Suprapubic skin (tissue), 4 donors: ENCODE measurements around the gene DKK3. TPM values are rescaled to one million over a fixed set of nuclear protein-coding genes. Genes with fewer than 3 reads are reported as not detected.
A peak's percentile ranks its signal among the peaks of the same experiment; 100 is the strongest.

Experiments used
- DNase-seq, 2 donors: peaks; one replicate each; pipeline ENCODE4 v3.0.0-alpha.2; 2019; ENCODE audit warnings: low spot score in 2 of 2
- H3K27ac ChIP-seq: fragments of 200-600 bp; sonication (generic); one replicate; pipeline ENCODE4 v1.5.1; 2019
- H3K27me3 ChIP-seq: fragments of 200-600 bp; sonication (generic); one replicate; pipeline ENCODE4 v1.5.1; 2019
- H3K36me3 ChIP-seq: fragments of 200-600 bp; sonication (generic); one replicate; pipeline ENCODE4 v1.5.1; 2019
- H3K4me1 ChIP-seq: fragments of 200-600 bp; sonication (generic); one replicate; pipeline ENCODE4 v1.5.1; 2019
- H3K4me3 ChIP-seq: fragments of 200-600 bp; sonication (generic); one replicate; pipeline ENCODE4 v1.5.1; 2019; ENCODE audit warnings: mild to moderate bottlenecking
- H3K9me3 ChIP-seq: fragments of 200-600 bp; sonication (generic); one replicate; pipeline ENCODE4 v1.5.1; 2019
- EP300 ChIP-seq: sonication (generic); formaldehyde crosslinking; IDR thresholded peaks from one replicate; pipeline ENCODE4 v1.6.1; 2017; ENCODE audit warnings: antibody characterized with exemption
- POLR2A ChIP-seq, 2 donors: fragments of 450-650 bp; IDR thresholded peaks; one replicate each; pipeline ENCODE4 v1.6.1; 2017; ENCODE audit warnings: antibody characterized with exemption in 2 of 2, mild to moderate bottlenecking in 2 of 2, moderate library complexity in 2 of 2
- POLR2AphosphoS5 ChIP-seq, 3 donors: sonication (generic); formaldehyde crosslinking; IDR thresholded peaks; one replicate each; pipeline ENCODE4 v1.6.1; 2017; ENCODE audit warnings: antibody characterized with exemption in 3 of 3
- WGBS: methylation state at CpG from one replicate; pipeline ENCODE4 v1.1.5; 2018; 5-methylcytosine and 5-hydroxymethylcytosine counted together
- total RNA-seq, 4 donors: library from RNA; depleted of rRNA; stranded (reverse); fragments of >200 nt; gene quantifications; one replicate each; pipeline ENCODE4 v1.1.0, GENCODE V29; 2016
- TF ChIP-seq, protein P1 (sequence below), 2 donors: fragments of 200-600 bp in 1 of 2; fragments of 450-650 bp in 1 of 2; sonication (generic) in 1 of 2; IDR thresholded peaks; one replicate each; pipeline ENCODE4 v1.5.1; 2016 to 2019; ENCODE audit warnings: antibody characterized with exemption in 2 of 2, mild to moderate bottlenecking in 1 of 2, moderate library complexity in 1 of 2

DKK3 gene
- total RNA-seq, 4 donors from 2014 or later = 105 to 152 (median 137) TPM

DNA sequence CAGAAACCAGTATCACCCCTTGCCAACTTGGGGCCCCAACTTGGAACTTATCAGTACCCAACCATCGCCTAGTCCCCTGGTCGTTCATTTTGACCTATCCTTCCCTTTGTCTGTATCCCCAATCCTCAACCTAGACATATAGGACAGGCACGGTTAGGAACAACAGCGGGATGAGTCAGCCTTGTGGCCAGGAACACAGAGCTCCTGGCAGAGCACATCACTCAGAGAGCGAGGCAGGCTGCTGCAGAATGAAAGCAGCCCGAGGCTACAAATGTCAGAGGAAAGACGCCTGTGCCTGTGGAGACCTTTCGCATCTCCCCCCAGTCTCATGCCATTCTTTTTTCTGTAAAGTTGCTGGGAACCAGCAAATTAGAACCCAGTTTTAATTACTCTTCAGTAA lies 14.6 kb downstream of the DKK3 start:
- peaks cover 53% of the 10 kb centered on the region for H3K4me1 ChIP-seq
- no peaks in the 10 kb centered on the region for H3K36me3 ChIP-seq
- TF ChIP-seq, protein P1, sequence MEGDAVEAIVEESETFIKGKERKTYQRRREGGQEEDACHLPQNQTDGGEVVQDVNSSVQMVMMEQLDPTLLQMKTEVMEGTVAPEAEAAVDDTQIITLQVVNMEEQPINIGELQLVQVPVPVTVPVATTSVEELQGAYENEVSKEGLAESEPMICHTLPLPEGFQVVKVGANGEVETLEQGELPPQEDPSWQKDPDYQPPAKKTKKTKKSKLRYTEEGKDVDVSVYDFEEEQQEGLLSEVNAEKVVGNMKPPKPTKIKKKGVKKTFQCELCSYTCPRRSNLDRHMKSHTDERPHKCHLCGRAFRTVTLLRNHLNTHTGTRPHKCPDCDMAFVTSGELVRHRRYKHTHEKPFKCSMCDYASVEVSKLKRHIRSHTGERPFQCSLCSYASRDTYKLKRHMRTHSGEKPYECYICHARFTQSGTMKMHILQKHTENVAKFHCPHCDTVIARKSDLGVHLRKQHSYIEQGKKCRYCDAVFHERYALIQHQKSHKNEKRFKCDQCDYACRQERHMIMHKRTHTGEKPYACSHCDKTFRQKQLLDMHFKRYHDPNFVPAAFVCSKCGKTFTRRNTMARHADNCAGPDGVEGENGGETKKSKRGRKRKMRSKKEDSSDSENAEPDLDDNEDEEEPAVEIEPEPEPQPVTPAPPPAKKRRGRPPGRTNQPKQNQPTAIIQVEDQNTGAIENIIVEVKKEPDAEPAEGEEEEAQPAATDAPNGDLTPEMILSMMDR (IDR thresholded peaks at IDR 0.05) = no peak
- TF ChIP-seq EP300 (no peak), POLR2AphosphoS5 (IDR thresholded peaks at IDR 0.05) (peak in 1 of 3 donors; percentile 19), POLR2A (IDR thresholded peaks at IDR 0.05) (no peak)
- DNase-seq = peak in 1 of 2 donors; percentile 71
- H3K27me3 ChIP-seq = no peaks in the 10 kb centered on the region
- no peaks in the 10 kb centered on the region for H3K9me3 ChIP-seq
- H3K4me3 ChIP-seq = no peak overlapping the region
- WGBS = 41% methylated on average over 8 of the region's 8 CpGs
- peak overlapping the region; percentile 71 for H3K27ac ChIP-seq

DNA sequence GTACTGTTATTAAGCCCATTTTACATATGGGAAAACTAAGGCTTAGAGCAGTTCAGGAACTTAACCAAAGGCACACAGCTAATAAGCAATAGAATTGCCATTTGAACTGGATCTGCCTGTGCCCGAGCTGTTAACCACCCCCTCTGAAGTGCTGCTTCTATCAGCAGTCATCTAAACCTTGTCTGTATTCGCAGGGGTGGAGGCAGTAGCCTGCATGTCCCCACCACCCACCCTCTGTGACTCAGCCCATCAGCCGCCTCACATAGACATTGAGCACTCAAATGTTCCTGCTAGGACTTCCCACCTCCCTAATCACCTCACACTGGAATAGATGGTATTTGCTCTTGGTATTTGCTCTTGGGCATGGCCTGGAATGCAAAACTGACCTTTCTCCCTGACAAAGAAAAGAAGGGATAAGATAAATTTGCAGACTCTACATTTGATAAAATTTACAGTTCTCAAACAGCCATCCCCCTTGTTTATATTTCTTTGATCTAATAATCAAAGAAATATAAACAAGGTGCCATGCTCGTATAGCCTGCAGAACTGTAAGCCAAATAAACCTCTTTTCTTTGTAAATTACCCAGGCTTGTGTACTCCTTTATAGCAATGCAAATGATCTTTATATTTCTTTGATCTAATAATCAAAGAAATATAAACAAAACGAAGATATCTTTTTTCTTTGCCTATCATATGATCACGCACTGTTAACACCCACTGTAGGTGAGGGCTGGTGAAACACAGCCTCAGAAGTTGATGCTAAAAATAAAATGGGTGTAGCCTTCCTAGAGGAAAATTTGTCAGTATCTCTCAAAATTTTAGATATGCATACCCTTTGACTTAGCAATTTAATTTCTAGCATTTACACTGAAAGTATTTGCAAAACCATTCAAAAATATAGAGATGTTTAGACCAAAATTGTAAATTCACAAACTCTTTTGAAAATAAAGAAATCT lies 15.9 kb downstream of the DKK3 start:
- TF ChIP-seq, protein P1 (IDR thresholded peaks at IDR 0.05) = no peak
- no peak for TF ChIP-seq POLR2AphosphoS5 (IDR thresholded peaks at IDR 0.05)
- no peak for TF ChIP-seq POLR2A (IDR thresholded peaks at IDR 0.05)
- no peak for TF ChIP-seq EP300
- WGBS = 55% methylated on average over 6 of the region's 6 CpGs
- Histone ChIP-seq H3K27ac (peak overlapping the region; percentile 71), H3K9me3 (no peaks in the 10 kb centered on the region), H3K4me1 (peaks cover 56% of the 10 kb centered on the region), H3K36me3 (no peaks in the 10 kb centered on the region), H3K27me3 (no peaks in the 10 kb centered on the region), H3K4me3 (no peak overlapping the region)
- DNase-seq = peak in 1 of 2 donors; percentile 59

- Histone ChIP-seq H3K9me3 (no peaks in the 10 kb centered on the region), H3K4me1 (peaks cover 40% of the 10 kb centered on the region), H3K27me3 (no peaks in the 10 kb centered on the region), H3K36me3 (no peaks in the 10 kb centered on the region), H3K27ac (no peak overlapping the region), H3K4me3 (no peak overlapping the region)
- WGBS = 58% methylated on average over 8 of the region's 8 CpGs
- DNase-seq = peak in 1 of 2 donors; percentile 60
- TF ChIP-seq, protein P1 (IDR thresholded peaks at IDR 0.05) = no peak
- TF ChIP-seq POLR2AphosphoS5 (IDR thresholded peaks at IDR 0.05) = no peak
- no peak for TF ChIP-seq POLR2A (IDR thresholded peaks at IDR 0.05)
- no peak for TF ChIP-seq EP300
Observed at GRCh38 chr11:11989774-11990744, 18.4 kb downstream of the DKK3 start.

GRCh38 chr11:11988681-11989261 lies 19.7 kb downstream of the DKK3 start:
- Histone ChIP-seq H3K4me3 (no peak overlapping the region), H3K4me1 (peaks cover 36% of the 10 kb centered on the region), H3K36me3 (no peaks in the 10 kb centered on the region), H3K9me3 (no peaks in the 10 kb centered on the region), H3K27me3 (no peaks in the 10 kb centered on the region), H3K27ac (no peak overlapping the region)
- DNase-seq = peak in 1 of 2 donors; percentile 26
- TF ChIP-seq EP300 = no peak
- TF ChIP-seq POLR2A (IDR thresholded peaks at IDR 0.05) = no peak
- TF ChIP-seq, protein P1 (IDR thresholded peaks at IDR 0.05) = no peak
- TF ChIP-seq POLR2AphosphoS5 (IDR thresholded peaks at IDR 0.05) = no peak
- 96% methylated on average over 4 of the region's 5 CpGs for WGBS
